Calu3 (cell line): ENCODE data around the gene LINGO1. TPM values are rescaled to one million over a fixed set of nuclear protein-coding genes. Genes with fewer than 3 reads are reported as not detected.

Experiments used
- BruUV-seq: library from RNA; stranded (reverse); fragments of 400-500 nt; replicated peaks from 2 replicates; lab custom pipeline; 2021; lab: Mats Ljungman, UMichigan
- CTCF ChIA-PET: fragments of 300-600 bp; sonication (Branson Sonifier 250); formaldehyde crosslinking; loops from one replicate; lab custom pipeline; 2022; ENCODE audit warnings: antibody characterized with exemption; lab: Charles Lee
- DNase-seq: peaks from one replicate; pipeline ENCODE4 v3.0.0; 2022
- H3K27ac Mint-ChIP-seq: one replicate; pipeline ENCODE4 v1.8.0; 2022; ENCODE audit warnings: mixed read lengths; ENCODE audit not compliant: unreplicated experiment
- H3K27me3 Mint-ChIP-seq: one replicate; pipeline ENCODE4 v1.8.0; 2022; ENCODE audit warnings: mixed read lengths; ENCODE audit not compliant: unreplicated experiment
- H3K36me3 Mint-ChIP-seq: one replicate; pipeline ENCODE4 v1.8.0; 2022; ENCODE audit warnings: mild to moderate bottlenecking, moderate library complexity, mixed read lengths; ENCODE audit not compliant: insufficient read depth, unreplicated experiment
- H3K4me1 Mint-ChIP-seq: one replicate; pipeline ENCODE4 v1.8.0; 2022; ENCODE audit warnings: mild to moderate bottlenecking, low read depth, mixed read lengths; ENCODE audit not compliant: unreplicated experiment
- H3K4me3 Mint-ChIP-seq: one replicate; pipeline ENCODE4 v1.8.0; 2022; ENCODE audit warnings: mild to moderate bottlenecking, low read depth, moderate library complexity, mixed read lengths; ENCODE audit not compliant: unreplicated experiment
- H3K9me3 Mint-ChIP-seq: one replicate; pipeline ENCODE4 v1.8.0; 2022; ENCODE audit warnings: low read depth, mixed read lengths; ENCODE audit not compliant: unreplicated experiment
- intact Hi-C: fragments of 100-400 bp; cut with micrococcal nuclease; formaldehyde crosslinking; loops from one replicate; pipeline ENCODE4 v1.10.0; 2022; ENCODE audit not compliant: unreplicated experiment
- total RNA-seq: library from RNA; stranded (reverse); gene quantifications from 2 replicates; pipeline ENCODE4 v1.2.3, GENCODE V29; 2022
- TF ChIP-seq, protein P1 (sequence below): fragments of 200-600 bp; IDR thresholded peaks from one replicate; pipeline ENCODE4 v1.8.0; 2022; ENCODE audit warnings: antibody characterized with exemption; ENCODE audit not compliant: unreplicated experiment

The LINGO1 gene
- total RNA-seq, 1 experiment from 2014 or later: not detected

DNA sequence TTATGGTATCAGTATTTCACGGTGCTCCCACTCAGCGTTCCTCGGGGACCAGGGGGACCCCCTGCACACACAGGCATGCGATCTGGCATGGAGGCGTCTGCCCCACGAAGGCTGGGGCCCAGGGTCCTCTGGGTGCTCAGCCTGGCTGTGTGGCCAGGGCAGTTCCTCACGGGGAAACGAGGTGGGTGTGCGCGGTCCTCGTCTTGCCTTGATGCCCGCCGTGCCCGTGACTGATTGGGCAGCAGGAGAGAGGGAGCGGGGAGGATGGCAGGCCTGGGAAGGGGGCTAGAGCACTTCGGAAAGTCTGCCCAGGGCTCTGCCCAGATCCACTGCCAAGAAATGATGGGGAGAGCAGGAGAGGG lies 10.9 kb downstream of the LINGO1 start:
- Mint-ChIP-seq H3K4me1 (peaks cover 6% of the 10 kb centered on the region), H3K27me3 (peaks cover 80% of the 10 kb centered on the region), H3K36me3 (no peaks in the 10 kb centered on the region), H3K4me3 (no peak overlapping the region), H3K9me3 (no peaks in the 10 kb centered on the region), H3K27ac (no peak overlapping the region)
- DNase-seq: no peak
- no TSS peak for BruUV-seq
- CTCF ChIA-PET: no interaction called here
- TF ChIP-seq, protein P1, sequence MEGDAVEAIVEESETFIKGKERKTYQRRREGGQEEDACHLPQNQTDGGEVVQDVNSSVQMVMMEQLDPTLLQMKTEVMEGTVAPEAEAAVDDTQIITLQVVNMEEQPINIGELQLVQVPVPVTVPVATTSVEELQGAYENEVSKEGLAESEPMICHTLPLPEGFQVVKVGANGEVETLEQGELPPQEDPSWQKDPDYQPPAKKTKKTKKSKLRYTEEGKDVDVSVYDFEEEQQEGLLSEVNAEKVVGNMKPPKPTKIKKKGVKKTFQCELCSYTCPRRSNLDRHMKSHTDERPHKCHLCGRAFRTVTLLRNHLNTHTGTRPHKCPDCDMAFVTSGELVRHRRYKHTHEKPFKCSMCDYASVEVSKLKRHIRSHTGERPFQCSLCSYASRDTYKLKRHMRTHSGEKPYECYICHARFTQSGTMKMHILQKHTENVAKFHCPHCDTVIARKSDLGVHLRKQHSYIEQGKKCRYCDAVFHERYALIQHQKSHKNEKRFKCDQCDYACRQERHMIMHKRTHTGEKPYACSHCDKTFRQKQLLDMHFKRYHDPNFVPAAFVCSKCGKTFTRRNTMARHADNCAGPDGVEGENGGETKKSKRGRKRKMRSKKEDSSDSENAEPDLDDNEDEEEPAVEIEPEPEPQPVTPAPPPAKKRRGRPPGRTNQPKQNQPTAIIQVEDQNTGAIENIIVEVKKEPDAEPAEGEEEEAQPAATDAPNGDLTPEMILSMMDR: no peak
- intact Hi-C loops: no loop called here

DNA sequence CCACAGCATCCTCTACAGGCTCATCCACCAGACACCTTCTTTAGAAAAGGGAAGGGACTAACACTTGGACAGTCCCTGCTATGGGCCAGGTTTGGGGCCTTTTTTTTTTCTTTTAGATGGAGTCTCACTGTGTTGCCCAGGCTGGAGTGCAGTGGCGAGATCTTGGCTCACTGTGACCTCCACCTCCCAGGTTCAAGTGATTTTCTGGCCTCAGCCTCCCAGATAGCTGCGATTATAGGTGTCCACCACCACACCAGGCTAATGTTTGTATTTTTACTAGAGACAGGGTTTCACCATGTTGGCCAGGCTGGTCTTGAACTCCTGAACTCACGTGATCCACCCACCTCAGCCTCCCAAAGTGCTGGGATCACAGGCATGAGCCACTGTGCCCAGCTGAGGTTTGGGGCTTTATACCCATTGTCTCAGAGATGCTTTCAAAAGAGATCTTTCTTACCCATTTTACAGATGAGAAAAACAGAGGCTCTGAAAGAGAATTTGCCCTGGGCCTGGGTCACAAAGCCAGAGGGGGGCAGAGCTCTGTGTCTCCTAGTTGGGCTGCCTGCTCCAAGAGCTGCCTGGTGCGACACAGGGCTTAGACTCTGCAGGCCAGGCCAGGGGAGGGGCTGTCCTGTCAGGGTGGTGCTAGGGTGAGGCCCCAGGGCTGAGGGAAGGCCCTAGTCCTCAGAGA lies 11.6 kb downstream of the LINGO1 start:
- Mint-ChIP-seq H3K4me3 (no peak overlapping the region), H3K9me3 (no peaks in the 10 kb centered on the region), H3K4me1 (peaks cover 6% of the 10 kb centered on the region), H3K27ac (no peak overlapping the region), H3K27me3 (peaks cover 80% of the 10 kb centered on the region), H3K36me3 (no peaks in the 10 kb centered on the region)
- BruUV-seq: no TSS peak
- CTCF ChIA-PET: interaction anchor here (0.7 to 1.5 kb wide), 2 partner anchors 22 to 44 kb away, joined by 4 read pairs; no protein-coding TSS in a partner anchor
- TF ChIP-seq, protein P1: no peak
- DNase-seq: no peak
- intact Hi-C loops: no loop called here

GRCh38 chr15:77620297-77620696 lies 12.4 kb downstream of the LINGO1 start:
- peak; percentile 19 for DNase-seq
- Mint-ChIP-seq H3K27me3 (peaks cover 81% of the 10 kb centered on the region), H3K4me3 (no peak overlapping the region), H3K27ac (no peak overlapping the region), H3K4me1 (peaks cover 6% of the 10 kb centered on the region), H3K9me3 (no peaks in the 10 kb centered on the region), H3K36me3 (no peaks in the 10 kb centered on the region)
- intact Hi-C loops: no loop called here
- CTCF ChIA-PET: interaction anchor here (1.5 to 1.6 kb wide), 2 partner anchors 13 to 23 kb away, joined by 4 to 6 read pairs; no protein-coding TSS in a partner anchor
- BruUV-seq: no TSS peak
- TF ChIP-seq, protein P1: no peak

DNA sequence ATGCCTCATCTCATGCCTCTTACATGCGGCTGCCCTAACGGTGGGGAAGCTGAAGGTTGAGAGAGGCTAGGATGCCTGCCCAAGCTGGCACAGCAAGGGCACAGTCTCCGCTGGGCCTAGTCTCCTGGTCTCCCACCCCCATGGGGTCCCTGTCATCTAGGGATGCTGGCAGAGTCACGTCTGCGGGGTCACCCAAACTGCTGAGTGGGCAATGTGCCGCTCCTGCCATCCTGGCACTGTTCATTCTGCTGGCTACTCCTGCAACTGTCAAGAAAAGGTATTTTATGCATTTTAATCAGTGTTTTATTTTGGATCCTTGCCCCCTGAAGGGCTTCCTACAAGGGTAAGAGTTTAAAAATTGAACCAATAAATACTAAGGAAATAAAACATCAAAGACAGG lies 12.8 kb downstream of the LINGO1 start:
- H3K4me1 Mint-ChIP-seq: peaks cover 6% of the 10 kb centered on the region
- no peak overlapping the region for H3K4me3 Mint-ChIP-seq
- H3K9me3 Mint-ChIP-seq: no peaks in the 10 kb centered on the region
- CTCF ChIA-PET: interaction anchor here (1.5 to 1.6 kb wide), 2 partner anchors 14 to 23 kb away, joined by 4 to 6 read pairs; no protein-coding TSS in a partner anchor
- no peaks in the 10 kb centered on the region for H3K36me3 Mint-ChIP-seq
- peaks cover 81% of the 10 kb centered on the region for H3K27me3 Mint-ChIP-seq
- TF ChIP-seq, protein P1: no peak
- no peak for DNase-seq
- intact Hi-C loops: no loop called here
- H3K27ac Mint-ChIP-seq: no peak overlapping the region
- BruUV-seq: no TSS peak
